ENCODE measurements around the gene PPM1K. TPM values are rescaled to one million over a fixed set of nuclear protein-coding genes. Genes with fewer than 3 reads are reported as not detected.
A peak's percentile ranks its signal among the peaks of the same experiment; 100 is the strongest.

The PPM1K gene
- total RNA-seq, 1 donor from 2014 or later: 18.1 TPM

DNA sequence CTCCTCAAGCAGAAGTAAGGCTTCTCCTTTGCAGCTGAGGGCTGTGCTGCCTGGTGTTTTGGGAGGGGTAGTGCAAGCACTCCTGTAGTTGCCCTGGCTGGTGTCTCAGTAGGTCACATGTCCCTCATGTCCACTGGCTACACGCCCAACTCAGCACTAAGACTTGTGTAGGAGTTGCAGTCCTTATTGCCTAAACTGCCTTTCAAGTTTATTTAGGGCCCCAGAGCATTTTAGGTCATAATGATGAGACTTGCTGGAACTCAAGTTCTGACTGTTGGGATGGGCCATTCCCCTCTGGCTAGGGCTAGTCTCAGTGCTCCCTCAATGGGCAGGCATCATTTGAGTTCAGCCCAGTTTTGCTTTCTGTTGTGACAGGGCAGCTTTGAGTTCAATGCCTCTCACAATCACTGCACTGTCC is 44.1 kb downstream of the PPM1K start:
- H3K27me3 Mint-ChIP-seq (ENCODE audit: low read depth): no peaks in the 10 kb centered on the region
- no peak overlapping the region for H3K27ac Mint-ChIP-seq
- H3K4me3 Mint-ChIP-seq: no peak overlapping the region
- no peak for DNase-seq (ENCODE audit: low spot score in 2 of 2, unreplicated experiment in 2 of 2)
- H3K36me3 Mint-ChIP-seq: peaks cover 4% of the 10 kb centered on the region
- no peaks in the 10 kb centered on the region for H3K4me1 Mint-ChIP-seq
- TF ChIP-seq, protein P1, sequence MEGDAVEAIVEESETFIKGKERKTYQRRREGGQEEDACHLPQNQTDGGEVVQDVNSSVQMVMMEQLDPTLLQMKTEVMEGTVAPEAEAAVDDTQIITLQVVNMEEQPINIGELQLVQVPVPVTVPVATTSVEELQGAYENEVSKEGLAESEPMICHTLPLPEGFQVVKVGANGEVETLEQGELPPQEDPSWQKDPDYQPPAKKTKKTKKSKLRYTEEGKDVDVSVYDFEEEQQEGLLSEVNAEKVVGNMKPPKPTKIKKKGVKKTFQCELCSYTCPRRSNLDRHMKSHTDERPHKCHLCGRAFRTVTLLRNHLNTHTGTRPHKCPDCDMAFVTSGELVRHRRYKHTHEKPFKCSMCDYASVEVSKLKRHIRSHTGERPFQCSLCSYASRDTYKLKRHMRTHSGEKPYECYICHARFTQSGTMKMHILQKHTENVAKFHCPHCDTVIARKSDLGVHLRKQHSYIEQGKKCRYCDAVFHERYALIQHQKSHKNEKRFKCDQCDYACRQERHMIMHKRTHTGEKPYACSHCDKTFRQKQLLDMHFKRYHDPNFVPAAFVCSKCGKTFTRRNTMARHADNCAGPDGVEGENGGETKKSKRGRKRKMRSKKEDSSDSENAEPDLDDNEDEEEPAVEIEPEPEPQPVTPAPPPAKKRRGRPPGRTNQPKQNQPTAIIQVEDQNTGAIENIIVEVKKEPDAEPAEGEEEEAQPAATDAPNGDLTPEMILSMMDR (IDR thresholded peaks at IDR 0.05; ENCODE audit: unreplicated experiment): no peak
- peaks cover 35% of the 10 kb centered on the region for H3K9me3 Mint-ChIP-seq

DNA sequence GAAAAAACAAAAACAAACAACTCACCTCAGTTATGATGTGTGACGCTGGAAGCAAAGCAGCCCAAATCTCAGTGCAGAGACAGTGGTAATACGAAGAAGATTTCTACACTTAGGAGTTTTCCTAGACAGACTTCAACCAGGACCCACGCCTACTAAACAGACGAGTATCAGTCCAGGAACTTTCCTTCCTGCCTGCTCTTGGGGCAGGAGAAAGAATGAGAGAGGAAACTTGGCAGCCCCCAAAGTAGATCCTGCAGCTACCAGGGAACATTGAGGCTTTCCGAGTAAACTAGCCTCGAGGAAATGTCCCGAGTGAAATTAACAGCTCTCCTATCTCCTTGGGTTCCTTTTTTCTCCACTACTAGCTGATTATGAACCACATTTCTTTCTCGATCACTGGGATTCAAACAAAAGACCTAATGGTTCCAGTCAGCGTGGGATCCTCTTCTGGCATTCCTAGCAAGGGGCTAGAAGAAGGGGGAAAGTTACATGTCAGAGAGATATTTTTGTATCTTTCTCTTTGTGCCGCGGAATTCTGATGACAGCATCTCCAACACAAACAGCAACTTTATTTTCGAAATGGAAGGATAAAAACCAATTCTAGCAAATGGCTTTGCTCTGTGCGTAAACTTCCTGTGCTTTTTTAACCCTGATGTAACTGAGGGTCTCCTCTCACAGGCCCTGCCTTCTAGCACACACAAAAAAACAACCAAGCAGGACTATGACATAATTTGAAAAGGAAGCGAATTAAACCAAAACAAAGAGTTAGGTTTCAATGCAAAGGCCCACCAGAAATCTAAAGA is 53.2 kb downstream of the PPM1K start:
- TF ChIP-seq, protein P1 (IDR thresholded peaks at IDR 0.05; ENCODE audit: unreplicated experiment): no peak
- H3K4me1 Mint-ChIP-seq: no peaks in the 10 kb centered on the region
- no peak for DNase-seq (ENCODE audit: low spot score in 2 of 2, unreplicated experiment in 2 of 2)
- peak overlapping the region; percentile 82 for H3K27ac Mint-ChIP-seq
- peaks cover 1% of the 10 kb centered on the region for H3K36me3 Mint-ChIP-seq
- no peaks in the 10 kb centered on the region for H3K27me3 Mint-ChIP-seq (ENCODE audit: low read depth)
- peak overlapping the region; percentile 16 for H3K4me3 Mint-ChIP-seq
- peaks cover 34% of the 10 kb centered on the region for H3K9me3 Mint-ChIP-seq

DNA sequence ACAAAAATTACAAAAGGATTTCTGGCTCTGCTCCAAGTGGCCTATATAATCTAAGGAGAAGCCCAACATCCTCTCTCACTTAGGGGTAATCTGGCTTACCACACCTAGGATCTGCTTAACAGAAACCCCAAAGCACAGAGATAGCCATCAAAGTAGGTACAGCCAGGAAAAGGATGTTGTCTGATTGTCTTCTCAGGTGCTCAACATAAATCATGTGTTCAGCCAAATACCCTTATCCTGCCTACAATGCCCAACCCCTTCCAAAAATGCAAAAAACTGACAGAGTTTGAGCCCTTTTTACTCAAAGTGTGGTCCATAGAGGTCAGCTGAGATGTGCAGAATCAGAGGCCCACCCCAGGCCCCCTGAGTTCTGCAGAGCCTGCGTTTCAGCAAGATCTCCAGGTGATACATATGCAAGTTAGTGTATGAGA is 53.9 kb downstream of the PPM1K start:
- no peak for DNase-seq (ENCODE audit: low spot score in 2 of 2, unreplicated experiment in 2 of 2)
- Mint-ChIP-seq H3K9me3 (peaks cover 27% of the 10 kb centered on the region), H3K4me1 (peaks cover 2% of the 10 kb centered on the region), H3K4me3 (peak overlapping the region; percentile 6), H3K36me3 (peaks cover 1% of the 10 kb centered on the region), H3K27ac (peak overlapping the region; percentile 82), H3K27me3 (ENCODE audit: low read depth) (no peaks in the 10 kb centered on the region)
- TF ChIP-seq, protein P1 (IDR thresholded peaks at IDR 0.05; ENCODE audit: unreplicated experiment): no peak

DNA sequence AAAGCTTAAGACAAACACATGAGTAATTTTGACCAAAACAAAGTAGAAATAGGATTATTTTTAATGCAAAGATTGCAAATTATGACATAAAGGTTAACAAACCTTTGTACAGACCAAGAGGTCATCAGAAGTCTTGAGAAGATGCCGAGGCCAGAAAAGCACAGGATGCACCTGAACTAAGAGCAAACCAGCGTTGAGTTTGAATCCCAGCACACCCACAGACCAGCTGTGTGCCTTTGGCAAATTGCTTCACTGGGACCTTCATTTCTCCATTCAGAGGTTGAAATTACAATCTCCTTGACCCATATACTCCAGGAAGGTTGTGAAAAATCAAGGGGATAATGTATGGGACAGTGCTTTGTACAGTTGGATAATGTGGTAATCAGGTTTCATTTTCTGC is 56.6 kb downstream of the PPM1K start:
- Mint-ChIP-seq H3K27me3 (ENCODE audit: low read depth) (no peaks in the 10 kb centered on the region), H3K4me3 (no peak overlapping the region), H3K9me3 (peaks cover 8% of the 10 kb centered on the region), H3K36me3 (no peaks in the 10 kb centered on the region), H3K4me1 (peaks cover 4% of the 10 kb centered on the region), H3K27ac (no peak overlapping the region)
- TF ChIP-seq, protein P1 (IDR thresholded peaks at IDR 0.05; ENCODE audit: unreplicated experiment): no peak
- DNase-seq (ENCODE audit: low spot score in 2 of 2, unreplicated experiment in 2 of 2): no peak

DNA sequence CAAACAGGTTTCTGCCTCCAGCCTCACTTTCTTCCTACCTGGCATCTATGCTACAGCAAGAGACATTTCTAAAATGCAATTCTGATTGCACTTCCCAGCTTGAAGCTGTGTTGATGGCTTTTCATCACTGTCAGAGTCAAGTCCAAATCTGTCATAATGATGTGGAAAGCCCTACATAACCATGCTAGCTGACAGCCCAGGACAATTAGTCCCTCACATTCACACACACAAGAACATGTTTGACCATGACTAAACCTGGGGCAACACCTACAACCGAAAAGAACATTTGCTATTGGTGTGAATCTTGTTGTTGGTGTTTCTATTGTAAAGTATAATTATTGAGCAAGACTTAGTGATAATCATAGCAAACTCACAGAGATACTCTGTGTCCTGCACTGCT is 58.2 kb downstream of the PPM1K start:
- Mint-ChIP-seq H3K9me3 (peaks cover 8% of the 10 kb centered on the region), H3K4me3 (no peak overlapping the region), H3K4me1 (peaks cover 4% of the 10 kb centered on the region), H3K27me3 (ENCODE audit: low read depth) (no peaks in the 10 kb centered on the region), H3K36me3 (no peaks in the 10 kb centered on the region), H3K27ac (no peak overlapping the region)
- TF ChIP-seq, protein P1 (IDR thresholded peaks at IDR 0.05; ENCODE audit: unreplicated experiment): no peak
- DNase-seq (ENCODE audit: low spot score in 2 of 2, unreplicated experiment in 2 of 2): no peak

Measured in mesothelial cell of epicardium (in vitro differentiated cells).